OCI-LY7 (cell line): Measurements from ENCODE around the gene SMPD1. TPM values are rescaled to one million over a fixed set of nuclear protein-coding genes. Genes with fewer than 3 reads are reported as not detected.

ENCODE experiments used
- Bru-seq: library from RNA; stranded (reverse); fragments of 400-500 nt; gene quantifications from one replicate; lab custom pipeline; 2021; lab: Mats Ljungman, UMichigan
- BruChase-seq, 2 experiments: library from RNA; stranded (reverse); fragments of 400-500 nt; gene quantifications; one replicate each; lab custom pipeline; 2021; lab: Mats Ljungman, UMichigan
- BruUV-seq: library from RNA; stranded (reverse); fragments of 400-500 nt; replicated peaks from 2 replicates; lab custom pipeline; 2021; lab: Mats Ljungman, UMichigan
- CTCF ChIA-PET: fragments of 300-600 bp; sonication (Branson Sonifier 250); formaldehyde crosslinking; loops from one replicate; lab custom pipeline; 2022; ENCODE audit warnings: antibody characterized with exemption; ENCODE audit not compliant: unreplicated experiment; lab: Charles Lee
- POLR2A ChIA-PET: fragments of 300-600 bp; sonication (Branson Sonifier 250); formaldehyde crosslinking; loops from one replicate; lab custom pipeline; 2022; ENCODE audit warnings: antibody characterized with exemption; lab: Charles Lee
- DNase-seq: peaks from one replicate; pipeline ENCODE4 v3.0.0-alpha.2; 2015; ENCODE audit warnings: low spot score
- H2AFZ ChIP-seq: fragments of 200-600 bp; sonication (generic), shearing (Covaris generic); 2 replicates; pipeline ENCODE4 v1.6.1; 2014; ENCODE audit warnings: mild to moderate bottlenecking, antibody characterized with exemption, low read length, moderate library complexity
- H3K27ac ChIP-seq: fragments of 200-600 bp; sonication (generic); 2 replicates; pipeline ENCODE4 v1.5.1; 2014; ENCODE audit warnings: mixed run types, low read depth, mild to moderate bottlenecking, moderate library complexity, low read length, inconsistent platforms; ENCODE audit not compliant: poor library complexity, severe bottlenecking
- H3K36me3 ChIP-seq: fragments of 200-600 bp; sonication (generic); 2 replicates; pipeline ENCODE4 v1.6.1; 2014; ENCODE audit warnings: mild to moderate bottlenecking, antibody characterized with exemption, low read length, moderate library complexity, mixed read lengths; ENCODE audit not compliant: insufficient read depth
- H3K4me1 ChIP-seq: fragments of 200-600 bp; sonication (generic); 2 replicates; pipeline ENCODE4 v1.5.1; 2014; ENCODE audit warnings: mild to moderate bottlenecking, low read length; ENCODE audit not compliant: insufficient read depth, poor library complexity, severe bottlenecking
- H3K4me2 ChIP-seq: fragments of 200-600 bp; sonication (generic); 2 replicates; pipeline ENCODE4 v1.6.1; 2014; ENCODE audit warnings: mild to moderate bottlenecking, low read length
- H3K4me3 ChIP-seq: fragments of 200-600 bp; sonication (generic); 2 replicates; pipeline ENCODE4 v1.5.1; 2014; ENCODE audit warnings: mild to moderate bottlenecking, low read depth, low read length; ENCODE audit not compliant: poor library complexity, severe bottlenecking
- H3K79me2 ChIP-seq: fragments of 200-600 bp; sonication (generic); 2 replicates; pipeline ENCODE4 v1.6.1; 2016; ENCODE audit warnings: low read depth, mild to moderate bottlenecking, low read length, moderate library complexity, mixed read lengths; ENCODE audit not compliant: insufficient read depth
- H3K9me2 ChIP-seq: fragments of 200-600 bp; sonication (generic); 2 replicates; pipeline ENCODE4 v1.6.1; 2016; ENCODE audit warnings: mild to moderate bottlenecking, low read length, mixed read lengths; ENCODE audit not compliant: insufficient read depth
- H3K9me3 ChIP-seq: fragments of 200-600 bp; sonication (generic); 2 replicates; pipeline ENCODE4 v1.6.1; 2014; ENCODE audit warnings: mild to moderate bottlenecking, mixed run types, low read length, mixed read lengths
- H4K20me1 ChIP-seq: fragments of 200-600 bp; sonication (generic); 2 replicates; pipeline ENCODE4 v1.6.1; 2014; ENCODE audit warnings: mild to moderate bottlenecking, antibody characterized with exemption, low read length, moderate library complexity, mixed read lengths; ENCODE audit not compliant: insufficient read depth
- EZH2phosphoT487 ChIP-seq: fragments of 200-600 bp; sonication (generic); IDR thresholded peaks from 2 replicates; pipeline ENCODE4 v1.6.1; 2018; ENCODE audit warnings: low read depth, borderline replicate concordance, mild to moderate bottlenecking, mixed run types, antibody characterized with exemption, low read length, moderate library complexity, mixed read lengths
- intact Hi-C: fragments of 100-400 bp; cut with micrococcal nuclease; formaldehyde crosslinking; loops from one replicate; pipeline ENCODE4 v1.10.0; 2022; ENCODE audit not compliant: unreplicated experiment
- long read RNA-seq: library from polyadenylated mRNA; stranded (forward); transcript quantifications from one replicate; pipeline ENCODE4 v2.0.0, GENCODE V29; 2022
- total RNA-seq, 2 experiments: library from RNA; depleted of rRNA in 1 of 2; stranded (reverse); fragments of >200 nt in 1 of 2; shearing (Covaris generic) in 1 of 2; gene quantifications; 2 replicates each; pipeline ENCODE4 v1.2.3, GENCODE V29; 2014 to 2022
- TF ChIP-seq, protein P1 (sequence below): fragments of 200-600 bp; sonication (generic); conservative IDR thresholded peaks from 2 replicates; pipeline ENCODE4 v1.5.1; 2014; ENCODE audit warnings: mild to moderate bottlenecking, antibody characterized with exemption, low read length, moderate library complexity, mixed read lengths

SMPD1 gene
- total RNA-seq (2014; rRNA removed; shearing (Covaris generic)) (5.1 and 5.4 TPM in 2 replicates), total RNA-seq (2022) (11.5 and 11.9 TPM in 2 replicates), Bru-seq, nascent RNA (percentile 43 among the genes with signal in this experiment), BruChase-seq, experiment 1, labeled RNA remaining after a 6-hour chase (percentile 42 among the genes with signal in this experiment), BruChase-seq, experiment 2, labeled RNA remaining after a 2-hour chase (percentile 54 among the genes with signal in this experiment)
- long read RNA-seq, partial matches to known transcripts, result 3 of 8 reads
- long read RNA-seq, other reads (novel, unspliced or antisense), result 1 of 8 reads

DNA sequence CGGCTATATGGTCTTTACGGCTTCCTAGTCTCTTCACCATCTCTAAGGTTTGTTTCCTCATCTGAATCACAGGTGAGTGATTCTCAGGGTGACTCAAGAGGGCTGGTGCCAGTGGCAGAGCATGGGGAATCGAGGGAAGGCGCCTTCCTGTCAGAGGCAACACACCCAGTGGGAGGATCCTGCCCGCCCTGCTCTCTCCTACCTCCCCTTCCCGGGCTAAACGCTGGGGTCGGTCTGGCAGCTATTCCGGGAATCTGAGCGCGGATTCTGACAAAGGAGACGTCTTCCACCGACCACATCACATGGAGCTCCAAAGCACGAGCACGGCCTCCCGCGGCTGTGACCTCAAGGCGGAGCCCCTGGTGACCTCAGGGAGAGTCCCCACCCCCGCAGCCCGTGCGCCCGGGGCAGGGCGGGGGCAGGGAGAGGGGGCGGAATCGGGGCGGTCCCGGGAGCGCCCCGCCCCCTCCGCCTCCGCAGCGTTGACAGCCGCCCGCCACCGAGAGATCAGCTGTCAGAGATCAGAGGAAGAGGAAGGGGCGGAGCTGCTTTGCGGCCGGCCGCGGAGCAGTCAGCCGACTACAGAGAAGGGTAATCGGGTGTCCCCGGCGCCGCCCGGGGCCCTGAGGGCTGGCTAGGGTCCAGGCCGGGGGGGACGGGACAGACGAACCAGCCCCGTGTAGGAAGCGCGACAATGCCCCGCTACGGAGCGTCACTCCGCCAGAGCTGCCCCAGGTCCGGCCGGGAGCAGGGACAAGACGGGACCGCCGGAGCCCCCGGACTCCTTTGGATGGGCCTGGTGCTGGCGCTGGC, at the start of gene SMPD1:
TSS of gene SMPD1 (plus strand) at position 570 of the 813 bp plus-strand sequence. CDS start at position 695, 125 bp downstream.
- intact Hi-C loops, result loop anchor here (1.0 to 10.0 kb wide), 3 partner anchors 44 to 1125 kb away; partner anchors contain the start of genes ARFIP2, PPFIBP2 and TIMM10B
- H4K20me1 ChIP-seq, result no peaks in the 10 kb centered on the region
- no peaks in the 10 kb centered on the region for H3K36me3 ChIP-seq
- no peak for TF ChIP-seq EZH2phosphoT487
- TF ChIP-seq, protein P1, sequence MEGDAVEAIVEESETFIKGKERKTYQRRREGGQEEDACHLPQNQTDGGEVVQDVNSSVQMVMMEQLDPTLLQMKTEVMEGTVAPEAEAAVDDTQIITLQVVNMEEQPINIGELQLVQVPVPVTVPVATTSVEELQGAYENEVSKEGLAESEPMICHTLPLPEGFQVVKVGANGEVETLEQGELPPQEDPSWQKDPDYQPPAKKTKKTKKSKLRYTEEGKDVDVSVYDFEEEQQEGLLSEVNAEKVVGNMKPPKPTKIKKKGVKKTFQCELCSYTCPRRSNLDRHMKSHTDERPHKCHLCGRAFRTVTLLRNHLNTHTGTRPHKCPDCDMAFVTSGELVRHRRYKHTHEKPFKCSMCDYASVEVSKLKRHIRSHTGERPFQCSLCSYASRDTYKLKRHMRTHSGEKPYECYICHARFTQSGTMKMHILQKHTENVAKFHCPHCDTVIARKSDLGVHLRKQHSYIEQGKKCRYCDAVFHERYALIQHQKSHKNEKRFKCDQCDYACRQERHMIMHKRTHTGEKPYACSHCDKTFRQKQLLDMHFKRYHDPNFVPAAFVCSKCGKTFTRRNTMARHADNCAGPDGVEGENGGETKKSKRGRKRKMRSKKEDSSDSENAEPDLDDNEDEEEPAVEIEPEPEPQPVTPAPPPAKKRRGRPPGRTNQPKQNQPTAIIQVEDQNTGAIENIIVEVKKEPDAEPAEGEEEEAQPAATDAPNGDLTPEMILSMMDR, result no peak
- POLR2A ChIA-PET, result interaction anchor here (0.5 to 2.2 kb wide), 17 partner anchors 9 to 1776 kb away, joined by 3 to 23 read pairs (median 4); partner anchors contain the start of genes APBB1, ARFIP2, TIMM10B and ZNF215
- CTCF ChIA-PET, result interaction anchor here (1.0 to 2.4 kb wide), 7 partner anchors 9 to 71 kb away, joined by 3 to 8 read pairs (median 4); no protein-coding TSS in a partner anchor
- peak within 1 kb of the TSS; percentile 91 for H3K4me2 ChIP-seq
- no peaks in the 10 kb centered on the region for H3K79me2 ChIP-seq
- no TSS peak for BruUV-seq
- H3K4me1 ChIP-seq, result peaks cover 24% of the 10 kb centered on the region
- H3K9me3 ChIP-seq, result no peaks in the 10 kb centered on the region
- H2AFZ ChIP-seq, result peak within 1 kb of the TSS; percentile 84
- peak within 1 kb of the TSS; percentile 73 for H3K4me3 ChIP-seq
- peak; percentile 93 for DNase-seq
- peak within 1 kb of the TSS; percentile 22 for H3K27ac ChIP-seq
- H3K9me2 ChIP-seq, result no peaks in the 10 kb centered on the region

GRCh38 chr11:6345366-6345765, 44.9 kb upstream of the SMPD1 start:
- Histone ChIP-seq H3K4me1 (no peaks in the 10 kb centered on the region), H3K4me3 (no peak overlapping the region), H3K79me2 (no peaks in the 10 kb centered on the region), H3K9me2 (no peaks in the 10 kb centered on the region), H3K9me3 (no peaks in the 10 kb centered on the region), H3K27ac (no peak overlapping the region), H3K4me2 (no peak overlapping the region), H4K20me1 (no peaks in the 10 kb centered on the region), H3K36me3 (no peaks in the 10 kb centered on the region), H2AFZ (no peak overlapping the region)
- BruUV-seq, result no TSS peak
- intact Hi-C loops, result no loop called here
- TF ChIP-seq, protein P1, result no peak
- no peak for TF ChIP-seq EZH2phosphoT487
- ChIA-PET CTCF (no interaction called here), POLR2A (interaction anchor here (0.6 kb wide), 1 partner anchor 343 kb away, joined by 3 read pairs; no protein-coding TSS in a partner anchor)
- no peak for DNase-seq
